Endodermal cell (in vitro differentiated cells): ENCODE results near the gene EDC4. TPM values are rescaled to one million over a fixed set of nuclear protein-coding genes. Genes with fewer than 3 reads are reported as not detected.

Experiments used
- DNase-seq: peaks from one replicate; pipeline ENCODE4 v3.0.0-alpha.2; 2017
- H3K27ac ChIP-seq: 2 replicates; pipeline ENCODE4 v1.5.1; 2013; ENCODE audit warnings: mild to moderate bottlenecking, low read depth, low read length, moderate library complexity
- H3K27me3 ChIP-seq: 2 replicates; pipeline ENCODE4 v1.6.1; 2013; ENCODE audit warnings: mild to moderate bottlenecking, low read length, moderate library complexity; ENCODE audit not compliant: insufficient read depth, control insufficient read depth, poor library complexity, severe bottlenecking
- H3K36me3 ChIP-seq: 2 replicates; pipeline ENCODE4 v1.7.0; 2013; ENCODE audit warnings: mild to moderate bottlenecking, low read length, moderate library complexity; ENCODE audit not compliant: control insufficient read depth, insufficient read depth
- H3K4me1 ChIP-seq: one replicate; pipeline ENCODE4 v1.7.0; 2013; ENCODE audit warnings: low read length; ENCODE audit not compliant: control insufficient read depth, insufficient read depth
- H3K4me3 ChIP-seq: 2 replicates; pipeline ENCODE4 v1.5.1; 2013; ENCODE audit warnings: mild to moderate bottlenecking, low read length, moderate library complexity
- H3K9ac ChIP-seq: 2 replicates; pipeline ENCODE4 v1.6.1; 2013; ENCODE audit warnings: mild to moderate bottlenecking, low read length, moderate library complexity; ENCODE audit not compliant: poor library complexity, severe bottlenecking; ENCODE audit errors: extremely low read depth
- H3K9me3 ChIP-seq: 2 replicates; pipeline ENCODE4 v1.6.1; 2013; ENCODE audit warnings: mild to moderate bottlenecking, low read length, moderate library complexity; ENCODE audit not compliant: control insufficient read depth
- H3K27ac Mint-ChIP-seq: 2 replicates; pipeline ENCODE4 v1.8.0; 2020; ENCODE audit warnings: mixed read lengths
- H3K27me3 Mint-ChIP-seq: 2 replicates; pipeline ENCODE4 v1.8.0; 2021; ENCODE audit warnings: mild to moderate bottlenecking, mixed read lengths; ENCODE audit not compliant: insufficient read depth
- H3K36me3 Mint-ChIP-seq: 2 replicates; pipeline ENCODE4 v1.8.0; 2020; ENCODE audit warnings: low read depth, mixed read lengths
- H3K4me1 Mint-ChIP-seq: 2 replicates; pipeline ENCODE4 v1.8.0; 2020; ENCODE audit warnings: mixed read lengths
- H3K4me3 Mint-ChIP-seq: 2 replicates; pipeline ENCODE4 v1.8.0; 2020; ENCODE audit warnings: mild to moderate bottlenecking, moderate library complexity, mixed read lengths
- H3K9me3 Mint-ChIP-seq: 2 replicates; pipeline ENCODE4 v1.8.0; 2020; ENCODE audit warnings: mild to moderate bottlenecking, mixed read lengths
- WGBS, 2 experiments: methylation state at CpG; one replicate each; pipeline versions ENCODE4 v1.1.5 to v1.1.7; 2013; ENCODE audit warnings: missing lambda C conversion rate in 2 of 2, mixed read lengths in 1 of 2; ENCODE audit not compliant: insufficient coverage in 1 of 2, insufficient read length in 1 of 2; 5-methylcytosine and 5-hydroxymethylcytosine counted together
- total RNA-seq, 2 donors: library from RNA; stranded (reverse); fragmentation: NEBNext Ultra II Directional in 1 of 2; extraction: Animal tissue kit (Norgen Biotek cat#: 25700) in 1 of 2; gene quantifications; 2 replicates in 1 of 2; 3 replicates in 1 of 2; pipeline ENCODE4 v1.2.1, GENCODE V29; 2021
- TF ChIP-seq, protein P1 (sequence below): fragments of 200-600 bp; sonication (generic); conservative IDR thresholded peaks from 2 replicates; pipeline ENCODE4 v1.5.0; 2021; ENCODE audit warnings: antibody characterized with exemption, mild to moderate bottlenecking

The EDC4 gene
- total RNA-seq, 2 donors from 2014 or later, result 69.2 to 74.3 TPM

DNA sequence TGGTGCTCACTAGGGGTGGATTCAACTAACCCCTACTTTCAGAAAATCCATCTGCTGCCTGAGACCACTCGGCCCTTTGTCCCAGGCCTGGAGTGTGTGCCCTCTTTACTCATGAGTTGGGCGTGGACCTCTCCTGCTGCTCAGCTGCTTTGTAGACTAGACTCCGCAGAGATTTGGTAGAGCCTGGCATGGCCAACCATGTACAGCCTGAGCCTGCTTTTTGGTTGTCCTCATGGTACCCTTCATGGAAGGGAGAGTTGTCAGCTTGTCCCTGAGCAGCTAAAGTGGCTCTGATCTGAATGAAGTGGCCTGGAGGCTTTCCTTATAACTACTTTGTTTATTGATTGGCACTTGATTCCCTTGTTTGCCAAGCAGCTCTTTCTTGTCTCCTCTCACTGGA is 1.5 kb downstream of the EDC4 start:
- peaks cover 13% of the 10 kb centered on the region for H3K4me1 Mint-ChIP-seq
- no peaks in the 10 kb centered on the region for H3K4me1 ChIP-seq
- H3K36me3 ChIP-seq, result peaks cover 55% of the 10 kb centered on the region
- no peaks in the 10 kb centered on the region for H3K9me3 Mint-ChIP-seq
- 90 to 100% methylated on average over 3 of the region's 3 CpGs for WGBS, 2 experiments
- H3K27ac ChIP-seq, result no peak overlapping the region
- no peak overlapping the region for H3K9ac ChIP-seq
- H3K4me3 ChIP-seq, result peak overlapping the region; percentile 88
- H3K27me3 ChIP-seq, result no peaks in the 10 kb centered on the region
- no peak overlapping the region for H3K27ac Mint-ChIP-seq
- H3K27me3 Mint-ChIP-seq, result no peaks in the 10 kb centered on the region
- no peaks in the 10 kb centered on the region for H3K9me3 ChIP-seq
- peak overlapping the region; percentile 84 for H3K4me3 Mint-ChIP-seq
- TF ChIP-seq, protein P1, sequence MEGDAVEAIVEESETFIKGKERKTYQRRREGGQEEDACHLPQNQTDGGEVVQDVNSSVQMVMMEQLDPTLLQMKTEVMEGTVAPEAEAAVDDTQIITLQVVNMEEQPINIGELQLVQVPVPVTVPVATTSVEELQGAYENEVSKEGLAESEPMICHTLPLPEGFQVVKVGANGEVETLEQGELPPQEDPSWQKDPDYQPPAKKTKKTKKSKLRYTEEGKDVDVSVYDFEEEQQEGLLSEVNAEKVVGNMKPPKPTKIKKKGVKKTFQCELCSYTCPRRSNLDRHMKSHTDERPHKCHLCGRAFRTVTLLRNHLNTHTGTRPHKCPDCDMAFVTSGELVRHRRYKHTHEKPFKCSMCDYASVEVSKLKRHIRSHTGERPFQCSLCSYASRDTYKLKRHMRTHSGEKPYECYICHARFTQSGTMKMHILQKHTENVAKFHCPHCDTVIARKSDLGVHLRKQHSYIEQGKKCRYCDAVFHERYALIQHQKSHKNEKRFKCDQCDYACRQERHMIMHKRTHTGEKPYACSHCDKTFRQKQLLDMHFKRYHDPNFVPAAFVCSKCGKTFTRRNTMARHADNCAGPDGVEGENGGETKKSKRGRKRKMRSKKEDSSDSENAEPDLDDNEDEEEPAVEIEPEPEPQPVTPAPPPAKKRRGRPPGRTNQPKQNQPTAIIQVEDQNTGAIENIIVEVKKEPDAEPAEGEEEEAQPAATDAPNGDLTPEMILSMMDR, result no peak
- DNase-seq, result no peak
- peaks cover 45% of the 10 kb centered on the region for H3K36me3 Mint-ChIP-seq

DNA sequence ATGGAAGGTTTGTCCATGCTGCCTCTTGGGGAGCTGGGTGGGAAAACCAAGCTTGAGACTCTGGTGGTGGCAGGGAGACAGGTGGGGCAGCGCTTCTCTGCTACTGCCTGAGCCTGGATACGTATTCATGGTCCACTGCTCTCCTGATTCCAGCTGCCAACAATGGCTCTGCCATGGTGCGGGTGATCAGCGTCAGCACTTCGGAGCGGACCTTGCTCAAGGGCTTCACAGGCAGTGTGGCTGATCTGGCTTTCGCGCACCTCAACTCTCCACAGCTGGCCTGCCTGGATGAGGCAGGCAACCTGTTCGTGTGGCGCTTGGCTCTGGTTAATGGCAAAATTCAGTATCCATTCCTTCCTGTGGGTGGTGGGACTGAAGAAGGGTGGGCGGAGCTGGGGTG is 4.2 kb downstream of the EDC4 start:
- no peaks in the 10 kb centered on the region for H3K27me3 Mint-ChIP-seq
- 94 to 96% methylated on average over 8 to 11 of the region's 11 CpGs for WGBS, 2 experiments
- H3K36me3 Mint-ChIP-seq, result peaks cover 50% of the 10 kb centered on the region
- peaks cover 13% of the 10 kb centered on the region for H3K4me1 Mint-ChIP-seq
- H3K4me3 Mint-ChIP-seq, result no peak overlapping the region
- Histone ChIP-seq H3K27me3 (no peaks in the 10 kb centered on the region), H3K9me3 (no peaks in the 10 kb centered on the region), H3K27ac (no peak overlapping the region), H3K4me3 (no peak overlapping the region), H3K4me1 (no peaks in the 10 kb centered on the region), H3K36me3 (peaks cover 59% of the 10 kb centered on the region), H3K9ac (no peak overlapping the region)
- DNase-seq, result no peak
- no peak overlapping the region for H3K27ac Mint-ChIP-seq
- TF ChIP-seq, protein P1, result no peak
- H3K9me3 Mint-ChIP-seq, result no peaks in the 10 kb centered on the region

DNA sequence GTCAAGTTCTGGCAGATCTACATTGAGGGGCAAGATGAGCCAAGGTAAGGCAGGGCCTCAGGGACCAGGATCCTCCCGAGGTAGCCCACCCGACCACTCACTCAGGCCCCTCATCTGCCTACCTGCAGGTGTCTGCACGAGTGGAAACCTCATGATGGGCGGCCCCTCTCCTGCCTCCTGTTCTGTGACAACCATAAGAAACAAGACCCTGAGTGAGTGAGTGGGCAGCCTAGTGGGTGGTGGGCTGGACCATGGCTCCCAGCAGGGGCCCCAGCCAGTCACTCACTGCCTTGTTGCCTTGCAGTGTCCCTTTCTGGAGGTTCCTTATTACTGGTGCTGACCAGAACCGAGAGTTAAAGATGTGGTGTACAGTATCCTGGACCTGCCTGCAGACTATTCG is 5.4 kb downstream of the EDC4 start:
- H3K27ac ChIP-seq, result no peak overlapping the region
- Mint-ChIP-seq H3K4me3 (no peak overlapping the region), H3K36me3 (peaks cover 56% of the 10 kb centered on the region), H3K27me3 (no peaks in the 10 kb centered on the region), H3K27ac (no peak overlapping the region), H3K9me3 (no peaks in the 10 kb centered on the region), H3K4me1 (peaks cover 8% of the 10 kb centered on the region)
- TF ChIP-seq, protein P1, result no peak
- H3K9me3 ChIP-seq, result no peaks in the 10 kb centered on the region
- no peak overlapping the region for H3K4me3 ChIP-seq
- H3K9ac ChIP-seq, result no peak overlapping the region
- 92 to 97% methylated on average over 6 of the region's 6 CpGs for WGBS, 2 experiments
- H3K4me1 ChIP-seq, result no peaks in the 10 kb centered on the region
- peaks cover 66% of the 10 kb centered on the region for H3K36me3 ChIP-seq
- no peaks in the 10 kb centered on the region for H3K27me3 ChIP-seq
- no peak for DNase-seq
